SK-N-MC (cell line): ENCODE measurements around the gene SIGMAR1.

Source experiments
- DNase-seq: peaks from one replicate; pipeline ENCODE4 v3.0.0-alpha.2; 2011; ENCODE audit warnings: low read depth, low spot score
- H3K27ac ChIP-seq: fragments of 200-600 bp; sonication (generic); 2 replicates; pipeline ENCODE4 v1.5.1; 2016; ENCODE audit warnings: mixed run types
- H3K36me3 ChIP-seq: fragments of 200-600 bp; sonication (generic); 2 replicates; pipeline ENCODE4 v1.6.1; 2017; ENCODE audit warnings: antibody characterized with exemption, low read length, mixed read lengths; ENCODE audit not compliant: insufficient read depth
- H3K4me3 ChIP-seq: fragments of 200-600 bp; sonication (generic); 2 replicates; pipeline ENCODE4 v1.5.1; 2016
- H3K9ac ChIP-seq: fragments of 200-600 bp; sonication (generic); 2 replicates; pipeline ENCODE4 v1.8.0; 2017; ENCODE audit warnings: mixed run types, mixed read lengths; ENCODE audit not compliant: insufficient read length
- H3K9me3 ChIP-seq: fragments of 200-600 bp; sonication (generic); 2 replicates; pipeline ENCODE4 v1.6.1; 2017; ENCODE audit warnings: low read depth, mild to moderate bottlenecking, antibody characterized with exemption, low read length, moderate library complexity, mixed read lengths
- EZH2 ChIP-seq: fragments of 200-600 bp; sonication (generic); IDR thresholded peaks from one replicate; pipeline ENCODE4 v1.6.1; 2017; ENCODE audit warnings: antibody characterized with exemption
- FOXP2 ChIP-seq: optimal IDR thresholded peaks from 2 replicates; pipeline ENCODE3; 2011; ENCODE audit warnings: mild to moderate bottlenecking, moderate library complexity; ENCODE audit not compliant: insufficient read depth; ENCODE audit errors: extremely low read length, control extremely low read depth
- POLR2AphosphoS5 ChIP-seq: IDR thresholded peaks from 2 replicates; pipeline ENCODE4 v1.6.1; 2012; ENCODE audit warnings: mild to moderate bottlenecking, low read depth, low read length, borderline replicate concordance

Gene SIGMAR1

DNA sequence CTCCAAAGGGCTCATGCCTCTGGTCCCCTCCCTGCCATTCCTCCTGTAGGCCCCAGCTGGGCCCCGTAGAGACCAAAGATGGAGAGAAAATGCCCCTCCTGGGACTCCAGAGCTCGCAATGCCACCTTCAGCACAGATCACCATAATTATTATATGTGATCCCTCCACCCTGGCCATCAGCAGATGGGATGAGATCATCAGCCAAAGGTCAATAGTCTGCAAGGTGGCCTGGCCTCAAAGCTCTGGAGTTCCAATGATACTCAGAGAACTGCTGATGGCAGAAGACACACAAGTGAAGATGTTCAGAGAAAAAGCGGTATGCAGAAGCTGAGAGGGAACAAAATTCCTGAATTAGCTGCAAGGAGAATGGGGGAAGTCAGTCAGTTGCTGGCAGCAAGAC, 30.7 kb downstream of the SIGMAR1 start:
- H3K27ac ChIP-seq, result no peak overlapping the region
- no peak overlapping the region for H3K9ac ChIP-seq

DNA sequence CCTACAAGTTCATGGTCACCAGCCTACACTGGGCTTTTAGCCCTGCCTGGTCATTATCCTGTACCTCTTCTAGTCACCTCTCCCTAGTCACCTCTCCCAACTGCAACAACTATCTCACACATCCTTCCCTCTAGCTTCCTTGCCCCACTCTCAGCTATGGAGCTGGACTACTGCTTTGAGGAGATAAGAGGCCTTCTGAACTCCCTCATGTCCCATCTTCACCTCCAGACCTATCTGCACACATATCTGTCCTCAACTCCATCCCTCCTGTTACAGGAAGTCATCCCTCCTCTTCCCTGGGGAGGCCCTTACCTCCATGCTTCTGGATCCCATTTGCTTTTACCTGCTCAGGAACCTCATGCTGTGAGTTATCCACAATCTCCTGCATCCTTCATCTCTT, 31.4 kb downstream of the SIGMAR1 start:
- H3K27ac ChIP-seq, result no peak overlapping the region
- H3K36me3 ChIP-seq, result no peaks in the 10 kb centered on the region
- no peak overlapping the region for H3K9ac ChIP-seq
- no peak overlapping the region for H3K4me3 ChIP-seq
- DNase-seq, result no peak
- TF ChIP-seq EZH2 (no peak), POLR2AphosphoS5 (no peak), FOXP2 (no peak)
- H3K9me3 ChIP-seq, result no peaks in the 10 kb centered on the region

More for the DNA sequence above, 30.7 kb downstream of the SIGMAR1 start:
- no peak for TF ChIP-seq POLR2AphosphoS5
- no peak for TF ChIP-seq FOXP2
- no peak for TF ChIP-seq EZH2
- Histone ChIP-seq H3K9me3 (no peaks in the 10 kb centered on the region), H3K36me3 (no peaks in the 10 kb centered on the region), H3K4me3 (no peak overlapping the region)
- no peak for DNase-seq

DNA sequence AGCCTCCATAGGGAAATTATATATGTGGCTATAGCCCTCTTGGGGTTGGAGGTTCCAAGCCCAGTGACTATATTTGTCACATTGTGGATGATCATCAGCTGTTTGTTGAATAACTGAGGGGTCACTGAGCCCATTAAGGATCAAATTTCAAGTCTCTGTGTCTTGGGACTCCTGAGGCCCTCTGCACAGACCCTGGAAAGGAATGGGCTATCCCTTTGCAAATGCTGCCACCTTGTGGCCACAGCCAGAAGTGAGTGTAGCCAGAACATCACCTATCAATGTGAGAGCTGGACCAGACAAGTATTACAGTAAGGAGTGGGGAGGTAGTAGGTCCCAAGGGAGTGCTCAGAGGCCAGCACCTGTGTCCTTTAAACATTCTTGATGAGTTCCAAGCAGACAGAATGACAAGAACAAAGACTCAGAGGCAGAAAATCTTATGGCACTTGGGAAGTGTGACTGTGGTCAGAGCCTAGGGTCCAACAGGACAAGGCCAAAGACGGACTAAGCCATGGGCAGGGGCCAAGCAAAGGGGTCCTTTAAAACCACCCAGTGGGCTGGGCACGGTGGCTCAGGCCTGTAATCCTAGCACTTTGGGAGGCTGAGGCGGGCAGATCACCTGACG, 33.9 kb downstream of the SIGMAR1 start:
- no peak overlapping the region for H3K4me3 ChIP-seq
- no peak overlapping the region for H3K9ac ChIP-seq
- H3K36me3 ChIP-seq, result no peaks in the 10 kb centered on the region
- no peak overlapping the region for H3K27ac ChIP-seq
- peak; percentile 52 for DNase-seq
- TF ChIP-seq EZH2 (no peak), POLR2AphosphoS5 (no peak), FOXP2 (no peak)
- no peaks in the 10 kb centered on the region for H3K9me3 ChIP-seq

DNA sequence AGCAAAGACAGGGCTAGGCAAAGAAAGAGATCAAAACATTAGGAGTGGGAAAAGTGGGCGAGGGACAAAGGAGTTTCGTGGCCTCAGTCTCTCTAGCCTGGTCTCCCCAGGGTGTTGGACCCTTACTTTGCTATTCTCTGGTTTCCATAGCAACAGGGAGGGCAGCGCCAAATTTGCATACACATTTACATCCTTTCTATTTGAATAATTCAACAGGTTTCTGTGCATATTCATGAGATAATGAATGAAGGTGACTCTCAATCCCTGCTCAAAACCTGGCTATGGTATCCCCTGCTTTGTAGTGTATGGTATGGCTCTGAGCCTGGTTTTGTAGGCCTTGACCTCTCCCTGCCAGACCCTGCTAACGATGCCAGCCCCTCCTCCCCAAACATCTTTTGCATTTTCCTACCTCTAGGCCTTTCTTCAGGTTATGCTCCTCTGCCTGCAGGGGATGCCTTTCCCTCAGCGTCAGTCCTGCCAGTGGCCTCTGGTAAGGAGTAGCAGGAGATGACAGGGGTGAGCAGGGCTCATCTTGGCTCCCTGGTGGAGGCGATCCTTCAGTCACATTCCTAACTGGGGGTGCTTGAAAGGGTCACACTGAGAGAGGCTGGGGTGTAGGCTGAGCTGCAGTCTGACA, 35.5 kb downstream of the SIGMAR1 start:
- H3K36me3 ChIP-seq, result no peaks in the 10 kb centered on the region
- no peak overlapping the region for H3K9ac ChIP-seq
- H3K4me3 ChIP-seq, result no peak overlapping the region
- DNase-seq, result no peak
- no peaks in the 10 kb centered on the region for H3K9me3 ChIP-seq
- TF ChIP-seq EZH2, result no peak
- no peak for TF ChIP-seq FOXP2
- no peak for TF ChIP-seq POLR2AphosphoS5
- H3K27ac ChIP-seq, result no peak overlapping the region

DNA sequence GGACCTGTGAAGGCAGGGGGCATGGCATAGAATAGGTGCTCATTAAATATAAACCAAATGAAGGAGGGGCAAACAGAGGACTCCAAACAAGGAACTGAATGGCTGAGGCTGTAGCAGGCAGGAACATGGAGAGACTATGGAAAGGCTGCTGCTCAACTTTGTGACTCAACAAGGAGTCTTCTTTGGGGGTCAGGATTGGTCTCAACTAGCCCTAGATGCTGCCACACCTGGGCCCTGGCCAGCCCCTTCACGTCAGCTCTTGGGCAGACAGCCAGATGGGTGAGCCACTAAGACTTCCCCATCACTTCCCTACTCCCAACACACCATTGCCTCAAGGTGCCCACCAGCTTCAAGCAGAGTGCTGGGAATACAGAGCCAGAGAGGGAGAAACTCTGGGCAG, 36.7 kb downstream of the SIGMAR1 start:
- DNase-seq, result no peak

DNA sequence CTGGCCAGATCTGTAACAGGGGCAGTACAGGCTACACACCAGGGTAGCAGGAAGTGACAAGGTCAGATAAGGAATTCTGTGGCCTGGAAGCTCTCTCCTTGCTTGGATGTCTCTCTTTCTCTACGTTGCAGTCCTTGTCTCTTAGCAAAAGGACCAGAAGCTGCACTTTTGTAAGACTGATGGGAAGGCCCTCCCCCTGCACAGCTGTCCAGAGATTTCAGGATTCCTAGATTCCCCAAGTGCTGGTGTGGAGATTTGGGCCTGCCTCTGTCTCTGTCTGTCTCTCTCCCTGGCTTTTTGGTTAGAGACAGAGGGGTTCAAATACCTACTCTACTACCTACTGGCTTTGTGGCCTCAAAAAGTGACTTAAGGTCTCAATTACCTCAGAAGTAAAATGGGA, 38.0 kb downstream of the SIGMAR1 start:
- no peak for DNase-seq
- H3K9me3 ChIP-seq, result no peaks in the 10 kb centered on the region
- no peak overlapping the region for H3K4me3 ChIP-seq
- H3K27ac ChIP-seq, result no peak overlapping the region
- no peaks in the 10 kb centered on the region for H3K36me3 ChIP-seq
- H3K9ac ChIP-seq, result no peak overlapping the region
- no peak for TF ChIP-seq POLR2AphosphoS5
- TF ChIP-seq EZH2, result no peak
- TF ChIP-seq FOXP2, result no peak

More for the DNA sequence above, 36.7 kb downstream of the SIGMAR1 start:
- Histone ChIP-seq H3K9me3 (no peaks in the 10 kb centered on the region), H3K36me3 (no peaks in the 10 kb centered on the region), H3K4me3 (no peak overlapping the region), H3K9ac (no peak overlapping the region), H3K27ac (no peak overlapping the region)
- TF ChIP-seq EZH2 (no peak), POLR2AphosphoS5 (no peak), FOXP2 (no peak)

DNA sequence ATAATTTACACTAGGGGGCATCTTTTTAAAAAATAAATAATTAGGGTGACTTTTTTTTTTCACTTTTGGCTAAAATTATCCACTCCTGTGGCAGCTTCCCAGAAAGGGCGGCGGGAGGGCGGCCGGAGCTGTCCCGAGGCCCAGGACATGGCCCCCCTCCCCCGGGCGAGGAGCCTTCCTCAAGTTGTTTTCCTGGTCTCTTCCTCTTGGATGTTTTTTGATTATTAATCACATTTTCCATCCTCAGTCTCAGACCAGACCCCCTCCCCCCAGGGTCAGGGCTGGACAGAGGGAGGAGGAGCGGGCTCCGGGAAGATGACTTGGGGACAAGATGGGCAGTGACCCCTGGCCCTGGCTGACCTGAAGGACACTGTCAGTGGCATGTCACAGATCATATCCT, 43.4 kb downstream of the SIGMAR1 start:
- H3K36me3 ChIP-seq, result no peaks in the 10 kb centered on the region
- H3K9ac ChIP-seq, result no peak overlapping the region
- H3K27ac ChIP-seq, result no peak overlapping the region
- no peak overlapping the region for H3K4me3 ChIP-seq
- TF ChIP-seq EZH2 (no peak), FOXP2 (no peak), POLR2AphosphoS5 (no peak)
- H3K9me3 ChIP-seq, result no peaks in the 10 kb centered on the region
- DNase-seq, result no peak

DNA sequence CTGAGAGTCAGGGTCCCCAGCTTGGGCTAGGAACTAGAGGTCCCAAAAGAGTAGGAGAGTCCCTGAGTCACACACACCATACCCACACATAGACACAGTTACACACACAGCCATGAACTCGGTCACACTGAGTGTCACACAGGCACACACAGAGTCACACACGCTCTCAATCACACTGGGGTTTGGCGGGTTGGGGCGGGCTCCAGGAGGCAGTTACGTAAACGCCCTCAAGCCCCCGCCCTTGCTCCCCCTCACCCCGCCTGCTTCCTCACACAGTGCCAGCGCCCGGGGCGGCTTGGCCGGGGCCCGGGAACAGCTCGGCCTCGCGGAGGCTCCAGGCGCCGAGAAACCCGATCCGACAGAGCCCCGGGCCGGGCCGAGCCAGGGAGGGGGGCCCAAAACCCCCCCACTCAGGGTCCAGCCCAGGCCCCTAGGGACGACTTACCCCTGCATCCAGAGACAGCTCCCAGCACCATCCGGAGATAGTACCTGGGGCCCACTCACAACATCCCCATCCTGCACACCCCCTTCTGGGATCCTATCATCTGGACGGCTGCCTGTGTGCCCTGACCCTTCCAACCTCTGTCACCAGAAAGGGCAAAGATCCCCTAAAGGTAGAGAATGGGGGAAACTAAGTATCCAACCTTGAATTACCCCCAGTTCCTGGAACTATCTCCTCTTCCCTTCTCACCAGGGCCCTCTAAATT, 44.5 kb downstream of the SIGMAR1 start:
- Histone ChIP-seq H3K4me3 (no peak overlapping the region), H3K9ac (no peak overlapping the region), H3K27ac (no peak overlapping the region), H3K9me3 (no peaks in the 10 kb centered on the region), H3K36me3 (no peaks in the 10 kb centered on the region)
- DNase-seq, result no peak
- TF ChIP-seq FOXP2 (no peak), POLR2AphosphoS5 (no peak), EZH2 (no peak)
